ENCODE data around the gene SHISAL1.

GRCh38 chr22:44254811-44255210 lies 57.9 kb downstream of the SHISAL1 start:
- TF ChIP-seq CTCF (IDR thresholded peaks at IDR 0.05; ENCODE audit: low read depth, low read length) (no peak), EZH2phosphoT487 (IDR thresholded peaks at IDR 0.05; ENCODE audit: low read depth) (no peak)

All from OCI-LY3 (cell line).